Measurements from ENCODE around the gene PLA2G4A.

DNA sequence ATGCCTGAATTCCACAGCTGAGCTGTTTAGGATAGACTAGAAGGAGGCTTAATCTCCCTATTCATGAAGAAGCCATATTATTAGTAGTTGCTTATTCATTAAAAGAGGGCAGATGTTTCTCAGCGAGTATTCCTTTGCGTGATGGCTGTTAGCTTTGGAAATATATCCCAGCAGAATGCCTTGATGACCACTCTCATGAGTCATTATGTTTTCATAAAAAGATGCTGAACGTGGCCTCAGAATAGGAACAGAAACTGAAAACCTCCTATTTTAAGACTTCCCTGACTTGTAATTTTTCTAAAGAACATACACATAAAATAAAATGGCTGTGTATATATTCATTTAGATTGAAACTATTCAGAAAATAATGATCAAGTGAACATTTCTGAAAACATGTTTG lies 9.6 kb upstream of the PLA2G4A start:
- TF ChIP-seq, protein P1, sequence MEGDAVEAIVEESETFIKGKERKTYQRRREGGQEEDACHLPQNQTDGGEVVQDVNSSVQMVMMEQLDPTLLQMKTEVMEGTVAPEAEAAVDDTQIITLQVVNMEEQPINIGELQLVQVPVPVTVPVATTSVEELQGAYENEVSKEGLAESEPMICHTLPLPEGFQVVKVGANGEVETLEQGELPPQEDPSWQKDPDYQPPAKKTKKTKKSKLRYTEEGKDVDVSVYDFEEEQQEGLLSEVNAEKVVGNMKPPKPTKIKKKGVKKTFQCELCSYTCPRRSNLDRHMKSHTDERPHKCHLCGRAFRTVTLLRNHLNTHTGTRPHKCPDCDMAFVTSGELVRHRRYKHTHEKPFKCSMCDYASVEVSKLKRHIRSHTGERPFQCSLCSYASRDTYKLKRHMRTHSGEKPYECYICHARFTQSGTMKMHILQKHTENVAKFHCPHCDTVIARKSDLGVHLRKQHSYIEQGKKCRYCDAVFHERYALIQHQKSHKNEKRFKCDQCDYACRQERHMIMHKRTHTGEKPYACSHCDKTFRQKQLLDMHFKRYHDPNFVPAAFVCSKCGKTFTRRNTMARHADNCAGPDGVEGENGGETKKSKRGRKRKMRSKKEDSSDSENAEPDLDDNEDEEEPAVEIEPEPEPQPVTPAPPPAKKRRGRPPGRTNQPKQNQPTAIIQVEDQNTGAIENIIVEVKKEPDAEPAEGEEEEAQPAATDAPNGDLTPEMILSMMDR (conservative IDR thresholded peaks at IDR 0.05; ENCODE audit: low read depth in 2 of 2), result no peak
- TF ChIP-seq CREB1 (CRISPR knock-in tag; IDR thresholded peaks at IDR 0.05; ENCODE audit: low read depth) (no peak), POLR2AphosphoS5 (IDR thresholded peaks at IDR 0.05; ENCODE audit: low read depth) (no peak), JUNB (IDR thresholded peaks at IDR 0.05; ENCODE audit: unreplicated experiment) (no peak), EZH2 (IDR thresholded peaks at IDR 0.05; ENCODE audit: low read depth, unreplicated experiment) (no peak), EZH2phosphoT487 (IDR thresholded peaks at IDR 0.05; ENCODE audit: unreplicated experiment) (no peak), ZNF114 (CRISPR knock-in tag; IDR thresholded peaks at IDR 0.05) (no peak), ZNF331 (CRISPR knock-in tag; IDR thresholded peaks at IDR 0.05; ENCODE audit: low read depth) (no peak), NANOG (IDR thresholded peaks at IDR 0.05; ENCODE audit: borderline replicate concordance) (no peak)
- TF ChIP-seq, protein P2, sequence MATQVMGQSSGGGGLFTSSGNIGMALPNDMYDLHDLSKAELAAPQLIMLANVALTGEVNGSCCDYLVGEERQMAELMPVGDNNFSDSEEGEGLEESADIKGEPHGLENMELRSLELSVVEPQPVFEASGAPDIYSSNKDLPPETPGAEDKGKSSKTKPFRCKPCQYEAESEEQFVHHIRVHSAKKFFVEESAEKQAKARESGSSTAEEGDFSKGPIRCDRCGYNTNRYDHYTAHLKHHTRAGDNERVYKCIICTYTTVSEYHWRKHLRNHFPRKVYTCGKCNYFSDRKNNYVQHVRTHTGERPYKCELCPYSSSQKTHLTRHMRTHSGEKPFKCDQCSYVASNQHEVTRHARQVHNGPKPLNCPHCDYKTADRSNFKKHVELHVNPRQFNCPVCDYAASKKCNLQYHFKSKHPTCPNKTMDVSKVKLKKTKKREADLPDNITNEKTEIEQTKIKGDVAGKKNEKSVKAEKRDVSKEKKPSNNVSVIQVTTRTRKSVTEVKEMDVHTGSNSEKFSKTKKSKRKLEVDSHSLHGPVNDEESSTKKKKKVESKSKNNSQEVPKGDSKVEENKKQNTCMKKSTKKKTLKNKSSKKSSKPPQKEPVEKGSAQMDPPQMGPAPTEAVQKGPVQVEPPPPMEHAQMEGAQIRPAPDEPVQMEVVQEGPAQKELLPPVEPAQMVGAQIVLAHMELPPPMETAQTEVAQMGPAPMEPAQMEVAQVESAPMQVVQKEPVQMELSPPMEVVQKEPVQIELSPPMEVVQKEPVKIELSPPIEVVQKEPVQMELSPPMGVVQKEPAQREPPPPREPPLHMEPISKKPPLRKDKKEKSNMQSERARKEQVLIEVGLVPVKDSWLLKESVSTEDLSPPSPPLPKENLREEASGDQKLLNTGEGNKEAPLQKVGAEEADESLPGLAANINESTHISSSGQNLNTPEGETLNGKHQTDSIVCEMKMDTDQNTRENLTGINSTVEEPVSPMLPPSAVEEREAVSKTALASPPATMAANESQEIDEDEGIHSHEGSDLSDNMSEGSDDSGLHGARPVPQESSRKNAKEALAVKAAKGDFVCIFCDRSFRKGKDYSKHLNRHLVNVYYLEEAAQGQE (IDR thresholded peaks at IDR 0.05; ENCODE audit: unreplicated experiment), result no peak
- TF ChIP-seq, protein P3, sequence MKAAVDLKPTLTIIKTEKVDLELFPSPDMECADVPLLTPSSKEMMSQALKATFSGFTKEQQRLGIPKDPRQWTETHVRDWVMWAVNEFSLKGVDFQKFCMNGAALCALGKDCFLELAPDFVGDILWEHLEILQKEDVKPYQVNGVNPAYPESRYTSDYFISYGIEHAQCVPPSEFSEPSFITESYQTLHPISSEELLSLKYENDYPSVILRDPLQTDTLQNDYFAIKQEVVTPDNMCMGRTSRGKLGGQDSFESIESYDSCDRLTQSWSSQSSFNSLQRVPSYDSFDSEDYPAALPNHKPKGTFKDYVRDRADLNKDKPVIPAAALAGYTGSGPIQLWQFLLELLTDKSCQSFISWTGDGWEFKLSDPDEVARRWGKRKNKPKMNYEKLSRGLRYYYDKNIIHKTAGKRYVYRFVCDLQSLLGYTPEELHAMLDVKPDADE (IDR thresholded peaks at IDR 0.05), result no peak
- TF ChIP-seq, protein P4, sequence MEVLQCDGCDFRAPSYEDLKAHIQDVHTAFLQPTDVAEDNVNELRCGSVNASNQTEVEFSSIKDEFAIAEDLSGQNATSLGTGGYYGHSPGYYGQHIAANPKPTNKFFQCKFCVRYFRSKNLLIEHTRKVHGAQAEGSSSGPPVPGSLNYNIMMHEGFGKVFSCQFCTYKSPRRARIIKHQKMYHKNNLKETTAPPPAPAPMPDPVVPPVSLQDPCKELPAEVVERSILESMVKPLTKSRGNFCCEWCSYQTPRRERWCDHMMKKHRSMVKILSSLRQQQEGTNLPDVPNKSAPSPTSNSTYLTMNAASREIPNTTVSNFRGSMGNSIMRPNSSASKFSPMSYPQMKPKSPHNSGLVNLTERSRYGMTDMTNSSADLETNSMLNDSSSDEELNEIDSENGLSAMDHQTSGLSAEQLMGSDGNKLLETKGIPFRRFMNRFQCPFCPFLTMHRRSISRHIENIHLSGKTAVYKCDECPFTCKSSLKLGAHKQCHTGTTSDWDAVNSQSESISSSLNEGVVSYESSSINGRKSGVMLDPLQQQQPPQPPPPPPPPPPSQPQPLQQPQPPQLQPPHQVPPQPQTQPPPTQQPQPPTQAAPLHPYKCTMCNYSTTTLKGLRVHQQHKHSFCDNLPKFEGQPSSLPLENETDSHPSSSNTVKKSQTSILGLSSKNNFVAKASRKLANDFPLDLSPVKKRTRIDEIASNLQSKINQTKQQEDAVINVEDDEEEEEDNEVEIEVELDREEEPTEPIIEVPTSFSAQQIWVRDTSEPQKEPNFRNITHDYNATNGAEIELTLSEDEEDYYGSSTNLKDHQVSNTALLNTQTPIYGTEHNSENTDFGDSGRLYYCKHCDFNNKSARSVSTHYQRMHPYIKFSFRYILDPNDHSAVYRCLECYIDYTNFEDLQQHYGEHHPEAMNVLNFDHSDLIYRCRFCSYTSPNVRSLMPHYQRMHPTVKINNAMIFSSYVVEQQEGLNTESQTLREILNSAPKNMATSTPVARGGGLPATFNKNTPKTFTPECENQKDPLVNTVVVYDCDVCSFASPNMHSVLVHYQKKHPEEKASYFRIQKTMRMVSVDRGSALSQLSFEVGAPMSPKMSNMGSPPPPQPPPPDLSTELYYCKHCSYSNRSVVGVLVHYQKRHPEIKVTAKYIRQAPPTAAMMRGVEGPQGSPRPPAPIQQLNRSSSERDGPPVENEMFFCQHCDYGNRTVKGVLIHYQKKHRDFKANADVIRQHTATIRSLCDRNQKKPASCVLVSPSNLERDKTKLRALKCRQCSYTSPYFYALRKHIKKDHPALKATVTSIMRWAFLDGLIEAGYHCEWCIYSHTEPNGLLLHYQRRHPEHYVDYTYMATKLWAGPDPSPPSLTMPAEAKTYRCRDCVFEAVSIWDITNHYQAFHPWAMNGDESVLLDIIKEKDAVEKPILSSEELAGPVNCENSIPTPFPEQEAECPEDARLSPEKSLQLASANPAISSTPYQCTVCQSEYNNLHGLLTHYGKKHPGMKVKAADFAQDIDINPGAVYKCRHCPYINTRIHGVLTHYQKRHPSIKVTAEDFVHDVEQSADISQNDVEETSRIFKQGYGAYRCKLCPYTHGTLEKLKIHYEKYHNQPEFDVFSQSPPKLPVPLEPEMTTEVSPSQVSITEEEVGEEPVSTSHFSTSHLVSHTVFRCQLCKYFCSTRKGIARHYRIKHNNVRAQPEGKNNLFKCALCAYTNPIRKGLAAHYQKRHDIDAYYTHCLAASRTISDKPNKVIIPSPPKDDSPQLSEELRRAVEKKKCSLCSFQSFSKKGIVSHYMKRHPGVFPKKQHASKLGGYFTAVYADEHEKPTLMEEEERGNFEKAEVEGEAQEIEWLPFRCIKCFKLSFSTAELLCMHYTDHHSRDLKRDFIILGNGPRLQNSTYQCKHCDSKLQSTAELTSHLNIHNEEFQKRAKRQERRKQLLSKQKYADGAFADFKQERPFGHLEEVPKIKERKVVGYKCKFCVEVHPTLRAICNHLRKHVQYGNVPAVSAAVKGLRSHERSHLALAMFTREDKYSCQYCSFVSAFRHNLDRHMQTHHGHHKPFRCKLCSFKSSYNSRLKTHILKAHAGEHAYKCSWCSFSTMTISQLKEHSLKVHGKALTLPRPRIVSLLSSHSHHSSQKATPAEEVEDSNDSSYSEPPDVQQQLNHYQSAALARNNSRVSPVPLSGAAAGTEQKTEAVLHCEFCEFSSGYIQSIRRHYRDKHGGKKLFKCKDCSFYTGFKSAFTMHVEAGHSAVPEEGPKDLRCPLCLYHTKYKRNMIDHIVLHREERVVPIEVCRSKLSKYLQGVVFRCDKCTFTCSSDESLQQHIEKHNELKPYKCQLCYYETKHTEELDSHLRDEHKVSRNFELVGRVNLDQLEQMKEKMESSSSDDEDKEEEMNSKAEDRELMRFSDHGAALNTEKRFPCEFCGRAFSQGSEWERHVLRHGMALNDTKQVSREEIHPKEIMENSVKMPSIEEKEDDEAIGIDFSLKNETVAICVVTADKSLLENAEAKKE (CRISPR knock-in tag; IDR thresholded peaks at IDR 0.05), result no peak
